Measurements from ENCODE around the gene PCDHB9.

PCDHB9 gene

DNA sequence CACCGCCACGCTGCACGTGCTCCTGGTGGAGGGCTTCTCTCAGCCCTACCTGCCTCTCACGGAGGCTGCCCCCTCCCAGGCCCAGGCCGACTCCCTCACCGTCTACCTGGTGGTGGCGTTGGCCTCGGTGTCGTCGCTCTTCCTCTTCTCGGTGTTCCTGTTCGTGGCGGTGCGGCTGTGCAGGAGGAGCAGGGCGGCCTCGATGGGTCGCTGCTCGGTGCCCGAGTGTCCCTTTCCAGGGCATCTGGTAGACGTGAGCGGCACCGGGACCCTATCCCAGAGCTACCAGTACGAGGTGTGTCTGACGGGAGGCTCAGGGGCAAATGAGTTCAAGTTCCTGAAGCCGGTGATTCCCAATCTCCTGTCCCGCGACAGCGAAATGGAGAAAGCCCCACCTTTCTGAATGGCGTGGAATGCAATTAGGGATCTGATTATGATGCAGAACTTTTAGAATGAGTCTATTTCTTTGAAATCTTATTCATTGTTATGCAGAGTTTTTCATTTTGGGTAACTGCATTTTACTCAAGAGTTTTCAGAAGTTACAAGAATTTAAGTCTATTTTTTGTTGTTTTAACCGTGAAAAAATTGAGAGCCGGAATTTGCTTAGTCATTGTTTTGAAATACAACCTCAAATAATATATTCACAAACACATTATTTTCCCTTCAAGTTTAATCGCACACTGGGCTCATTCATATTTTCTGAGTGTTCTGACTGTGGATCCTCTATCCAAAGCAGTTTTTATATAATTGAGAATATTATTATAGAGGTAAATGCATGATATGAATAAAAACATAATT, 49.8 kb downstream of the PCDHB9 start:
- no peak for DNase-seq (ENCODE audit: low read depth, low spot score)

All from brain pericyte (primary cell).